Ishikawa (cell line): ENCODE results near the gene GRID1.

ENCODE experiments used
- CEBPB ChIP-seq: IDR thresholded peaks from 2 replicates; pipeline ENCODE4 v1.6.1; 2012
- CREB1 ChIP-seq: IDR thresholded peaks from 2 replicates; pipeline ENCODE4 v1.6.1; 2012; ENCODE audit warnings: low read depth
- EGR1 ChIP-seq: IDR thresholded peaks from 2 replicates; pipeline ENCODE4 v1.6.1; 2012
- EP300 ChIP-seq: IDR thresholded peaks from 2 replicates; pipeline ENCODE4 v1.6.1; 2012; ENCODE audit warnings: borderline replicate concordance
- FOXM1 ChIP-seq: IDR thresholded peaks from 2 replicates; pipeline ENCODE4 v1.6.1; 2012; ENCODE audit warnings: low read depth, borderline replicate concordance
- MAX ChIP-seq: IDR thresholded peaks from 2 replicates; pipeline ENCODE4 v1.6.1; 2012
- NFIC ChIP-seq: IDR thresholded peaks from 2 replicates; pipeline ENCODE4 v1.6.1; 2012
- RAD21 ChIP-seq: IDR thresholded peaks from 2 replicates; pipeline ENCODE4 v1.6.1; 2012; ENCODE audit warnings: low read depth
- TAF1 ChIP-seq: IDR thresholded peaks from 2 replicates; pipeline ENCODE4 v1.6.1; 2012; ENCODE audit warnings: low read depth, mild to moderate bottlenecking
- TCF12 ChIP-seq: IDR thresholded peaks from 2 replicates; pipeline ENCODE4 v1.6.1; 2012; ENCODE audit warnings: low read depth
- TEAD4 ChIP-seq: IDR thresholded peaks from 2 replicates; pipeline ENCODE4 v1.6.1; 2012
- USF1 ChIP-seq: IDR thresholded peaks from 2 replicates; pipeline ENCODE4 v1.6.1; 2012
- YY1 ChIP-seq: IDR thresholded peaks from 2 replicates; pipeline ENCODE4 v1.6.1; 2012; ENCODE audit warnings: low read depth
- ZBTB7A ChIP-seq: IDR thresholded peaks from 2 replicates; pipeline ENCODE4 v1.6.1; 2012; ENCODE audit warnings: low read depth
- TF ChIP-seq, protein P1 (sequence below): IDR thresholded peaks from 2 replicates; pipeline ENCODE4 v1.6.1; 2012; ENCODE audit warnings: low read depth, mild to moderate bottlenecking

Gene GRID1

DNA sequence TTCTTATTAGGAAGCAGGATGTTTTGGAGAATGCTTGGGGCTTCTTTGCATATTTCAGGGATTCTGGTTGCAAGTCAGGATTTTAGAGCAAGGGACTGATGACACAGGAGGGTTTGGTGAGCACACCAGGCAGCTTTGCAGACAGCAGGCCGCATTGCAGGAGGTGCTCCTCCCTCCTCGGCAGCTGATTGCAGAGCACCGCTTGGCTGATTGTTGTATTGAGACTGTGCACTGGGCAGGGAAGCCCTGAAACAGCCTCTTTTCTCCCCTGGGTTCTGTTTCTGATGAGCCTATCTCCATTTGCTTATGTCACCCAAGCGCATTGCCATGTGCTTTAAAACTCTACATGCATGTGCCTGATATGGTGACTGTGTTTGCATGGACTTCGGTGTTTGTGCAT lies 769.6 kb downstream of the GRID1 start:
- TF ChIP-seq CEBPB (no peak), NFIC (no peak), ZBTB7A (no peak), TAF1 (no peak)
- TF ChIP-seq, protein P1, sequence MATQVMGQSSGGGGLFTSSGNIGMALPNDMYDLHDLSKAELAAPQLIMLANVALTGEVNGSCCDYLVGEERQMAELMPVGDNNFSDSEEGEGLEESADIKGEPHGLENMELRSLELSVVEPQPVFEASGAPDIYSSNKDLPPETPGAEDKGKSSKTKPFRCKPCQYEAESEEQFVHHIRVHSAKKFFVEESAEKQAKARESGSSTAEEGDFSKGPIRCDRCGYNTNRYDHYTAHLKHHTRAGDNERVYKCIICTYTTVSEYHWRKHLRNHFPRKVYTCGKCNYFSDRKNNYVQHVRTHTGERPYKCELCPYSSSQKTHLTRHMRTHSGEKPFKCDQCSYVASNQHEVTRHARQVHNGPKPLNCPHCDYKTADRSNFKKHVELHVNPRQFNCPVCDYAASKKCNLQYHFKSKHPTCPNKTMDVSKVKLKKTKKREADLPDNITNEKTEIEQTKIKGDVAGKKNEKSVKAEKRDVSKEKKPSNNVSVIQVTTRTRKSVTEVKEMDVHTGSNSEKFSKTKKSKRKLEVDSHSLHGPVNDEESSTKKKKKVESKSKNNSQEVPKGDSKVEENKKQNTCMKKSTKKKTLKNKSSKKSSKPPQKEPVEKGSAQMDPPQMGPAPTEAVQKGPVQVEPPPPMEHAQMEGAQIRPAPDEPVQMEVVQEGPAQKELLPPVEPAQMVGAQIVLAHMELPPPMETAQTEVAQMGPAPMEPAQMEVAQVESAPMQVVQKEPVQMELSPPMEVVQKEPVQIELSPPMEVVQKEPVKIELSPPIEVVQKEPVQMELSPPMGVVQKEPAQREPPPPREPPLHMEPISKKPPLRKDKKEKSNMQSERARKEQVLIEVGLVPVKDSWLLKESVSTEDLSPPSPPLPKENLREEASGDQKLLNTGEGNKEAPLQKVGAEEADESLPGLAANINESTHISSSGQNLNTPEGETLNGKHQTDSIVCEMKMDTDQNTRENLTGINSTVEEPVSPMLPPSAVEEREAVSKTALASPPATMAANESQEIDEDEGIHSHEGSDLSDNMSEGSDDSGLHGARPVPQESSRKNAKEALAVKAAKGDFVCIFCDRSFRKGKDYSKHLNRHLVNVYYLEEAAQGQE: no peak

DNA sequence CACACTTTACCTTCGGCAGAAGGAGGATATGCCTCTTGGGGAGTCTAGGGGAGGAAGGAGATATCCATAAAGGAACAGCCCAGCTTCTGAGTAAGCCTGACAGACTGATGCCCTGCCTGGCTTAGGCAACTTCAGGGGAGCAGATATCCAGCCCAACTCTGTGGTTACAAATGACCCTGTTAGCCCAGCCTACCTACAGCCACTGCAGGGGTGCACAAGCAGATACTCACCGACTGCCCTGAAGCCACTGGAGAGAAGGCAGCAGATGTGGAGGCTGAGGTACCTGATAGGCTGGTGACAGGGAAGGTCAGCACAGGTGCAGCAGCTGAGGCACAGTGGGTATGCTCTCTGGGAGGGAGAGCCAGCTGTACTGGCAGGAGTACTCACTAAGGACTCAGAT lies 770.2 kb downstream of the GRID1 start:
- TF ChIP-seq CEBPB (no peak), TEAD4 (no peak), MAX (no peak), EP300 (no peak), TCF12 (no peak), RAD21 (no peak), FOXM1 (no peak), CREB1 (no peak), YY1 (no peak), EGR1 (no peak), TAF1 (no peak), ZBTB7A (no peak), NFIC (no peak), USF1 (no peak)
- TF ChIP-seq, protein P1: no peak

DNA sequence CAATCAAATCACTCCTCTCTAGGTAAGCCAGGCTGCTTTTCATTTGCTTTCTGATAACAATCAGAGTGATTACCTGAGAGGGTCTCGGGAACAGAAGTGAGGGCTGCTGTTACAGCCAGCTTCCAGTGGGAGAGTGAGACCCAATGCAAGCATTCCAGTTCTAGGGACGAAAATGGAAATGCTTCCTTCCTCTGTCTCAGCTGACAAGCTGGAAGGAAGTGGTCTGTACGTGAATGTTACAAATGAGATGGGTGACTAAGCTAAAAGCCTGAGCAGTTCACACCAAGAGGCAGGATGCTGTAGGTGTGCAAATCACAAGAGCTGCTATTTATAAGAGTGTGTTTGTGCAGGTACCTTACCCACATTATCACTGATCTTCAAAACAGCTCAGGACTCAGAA lies 772.4 kb downstream of the GRID1 start:
- TF ChIP-seq NFIC (no peak), RAD21 (no peak), EGR1 (no peak), CEBPB (no peak), EP300 (no peak), CREB1 (no peak), YY1 (no peak), FOXM1 (no peak), ZBTB7A (no peak), TAF1 (no peak), TCF12 (no peak), MAX (no peak), TEAD4 (no peak), USF1 (no peak)
- TF ChIP-seq, protein P1: no peak

DNA sequence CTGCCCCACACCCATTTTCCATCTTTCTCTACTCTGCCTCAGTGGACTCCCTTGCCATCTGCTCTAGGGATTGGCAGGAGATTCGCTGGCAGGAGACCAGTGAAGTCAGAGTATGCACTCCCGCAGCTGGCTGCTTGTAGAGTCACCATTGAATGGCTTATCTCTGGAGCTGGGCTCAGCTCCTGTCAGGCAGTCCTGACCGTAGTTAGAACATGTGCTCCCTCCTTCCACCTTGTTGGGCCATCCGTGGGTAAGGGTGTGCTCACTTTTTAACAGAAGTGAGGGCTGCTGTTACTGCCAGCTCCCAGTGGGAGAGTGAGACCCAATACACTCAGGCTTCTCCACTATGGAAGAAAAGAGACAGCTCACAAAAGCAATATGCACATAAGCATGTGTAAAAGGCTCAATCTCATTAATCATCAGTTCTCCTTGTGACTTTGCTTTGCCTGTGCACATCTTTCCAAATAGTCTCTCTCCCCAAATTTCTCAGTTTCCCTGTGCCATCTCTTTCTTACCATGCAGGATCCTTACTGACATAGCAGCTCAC lies 773.3 kb downstream of the GRID1 start:
- TF ChIP-seq FOXM1: no peak
- no peak for TF ChIP-seq TAF1
- TF ChIP-seq CEBPB: no peak
- no peak for TF ChIP-seq MAX
- no peak for TF ChIP-seq USF1
- no peak for TF ChIP-seq EP300
- TF ChIP-seq CREB1: no peak
- TF ChIP-seq, protein P1: no peak
- no peak for TF ChIP-seq ZBTB7A
- TF ChIP-seq NFIC: no peak
- no peak for TF ChIP-seq TEAD4
- TF ChIP-seq EGR1: no peak
- TF ChIP-seq RAD21: no peak
- no peak for TF ChIP-seq YY1
- no peak for TF ChIP-seq TCF12
